GM18517 (cell line): ENCODE measurements around the gene CST4.
"Not testable (repeated sequence)": the region's sequence is repeated elsewhere in the genome, so short reads cannot be mapped to it uniquely, and the experiment has no call there.

Source experiments
- ATAC-seq: cut with Tn5 transposase; IDR thresholded peaks from one replicate; pipeline ENCODE4 v1.9.1; 2021; ENCODE audit warnings: mild to moderate bottlenecking, moderate library complexity; ENCODE audit not compliant: unreplicated experiment

The CST4 gene

GRCh38 chr20:23663180-23663579 is 25.7 kb downstream of the CST4 start:
- ATAC-seq, result no peak

DNA sequence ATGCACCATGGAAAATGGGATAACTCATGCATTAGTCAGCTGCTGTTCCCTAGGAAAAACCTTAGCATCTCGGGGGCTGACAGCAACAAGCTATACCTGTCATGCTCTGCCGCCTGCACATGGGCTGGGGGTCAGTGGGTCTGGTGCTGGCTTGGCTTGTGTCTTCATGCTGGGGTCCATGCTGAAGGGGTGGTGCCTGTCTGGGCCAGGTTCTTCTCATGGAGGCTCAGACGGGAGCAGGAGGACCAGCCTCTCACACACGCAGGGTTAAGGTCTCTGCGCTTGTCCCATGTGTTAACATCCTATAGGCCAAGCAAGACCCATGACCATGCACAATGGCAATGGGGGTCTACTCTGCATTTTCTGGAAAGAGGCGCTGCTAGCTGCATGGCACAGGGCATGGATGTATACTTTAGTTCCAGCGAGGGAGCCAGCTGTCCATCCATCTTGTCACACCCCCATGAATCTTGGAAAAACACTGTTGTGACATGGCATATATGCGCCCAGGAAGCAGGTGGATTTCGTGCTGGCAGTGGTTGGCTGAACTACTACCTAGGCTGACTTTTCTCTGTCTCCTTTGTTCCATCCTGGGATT is 26.5 kb downstream of the CST4 start:
- no peak for ATAC-seq

DNA sequence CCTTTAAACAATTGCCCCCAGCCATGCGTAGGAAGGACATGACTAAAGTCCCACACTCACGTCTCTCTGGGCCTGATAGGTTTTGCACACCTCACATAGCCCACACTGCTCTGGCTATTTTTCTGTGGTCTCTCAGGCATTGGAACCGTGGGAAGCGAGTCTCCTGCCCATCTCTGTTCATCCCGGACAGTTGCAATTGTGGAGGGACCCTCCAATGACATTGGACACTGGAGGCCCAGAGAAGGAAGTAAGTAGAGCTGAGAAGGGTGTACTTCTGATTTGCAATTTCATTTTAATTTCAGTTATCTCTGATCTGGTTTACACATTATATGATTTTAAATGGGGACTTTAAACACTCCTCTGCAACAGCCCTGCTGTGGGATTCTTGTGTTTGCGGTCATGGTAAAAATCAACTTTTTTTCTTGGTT is 27.8 kb downstream of the CST4 start:
- ATAC-seq, result no peak

- no peak for ATAC-seq
Measured at GRCh38 chr20:23659989-23660837, 28.6 kb downstream of the CST4 start.

DNA sequence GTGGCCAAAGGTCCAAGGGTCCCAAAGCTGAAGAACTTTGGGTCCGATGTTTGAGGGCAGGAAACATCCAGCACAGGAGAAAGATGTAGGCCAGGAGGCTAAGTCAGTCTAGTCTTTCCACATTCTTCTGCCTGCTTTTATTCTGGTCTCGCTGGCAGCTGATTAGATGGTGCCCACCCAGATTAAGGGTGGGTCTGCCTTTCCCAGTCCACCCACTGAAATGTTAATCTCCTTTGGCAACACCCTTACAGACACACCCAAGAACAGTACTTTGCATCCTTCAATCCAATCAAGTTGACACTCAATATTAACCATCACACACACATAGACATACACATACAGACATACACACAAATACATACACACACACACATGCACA is 29.2 kb downstream of the CST4 start:
- not testable (repeated sequence) for ATAC-seq

DNA sequence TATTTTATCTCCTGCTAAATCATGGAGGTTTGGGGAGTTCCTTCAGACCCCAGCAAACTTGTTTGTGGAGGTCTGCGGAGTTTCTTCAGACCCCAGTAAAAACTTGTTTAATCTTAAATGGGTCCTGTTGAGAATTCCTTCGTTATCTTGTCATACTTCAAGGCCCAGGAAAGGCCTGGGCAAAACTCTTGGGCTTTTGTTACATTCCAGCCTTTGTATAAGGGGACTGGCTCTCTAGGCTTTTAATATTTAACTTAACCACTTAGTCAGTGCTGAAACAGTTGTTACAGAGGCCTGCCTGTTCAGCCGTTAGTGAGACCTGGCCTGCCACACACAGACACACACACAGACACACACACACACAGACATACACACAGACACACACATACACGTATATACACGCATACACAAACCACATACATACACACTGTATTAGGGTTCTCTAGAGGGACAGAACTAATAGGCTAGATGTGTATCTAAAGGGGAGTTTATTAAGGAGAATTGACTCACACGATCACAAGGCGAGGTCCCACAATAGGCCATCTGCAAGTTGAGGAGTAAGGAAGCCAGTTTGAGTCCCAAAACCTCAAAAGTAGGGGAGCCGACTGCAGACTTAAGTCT is 29.7 kb downstream of the CST4 start:
- no peak for ATAC-seq

GRCh38 chr20:23658336-23658735 is 30.5 kb downstream of the CST4 start:
- no peak for ATAC-seq

DNA sequence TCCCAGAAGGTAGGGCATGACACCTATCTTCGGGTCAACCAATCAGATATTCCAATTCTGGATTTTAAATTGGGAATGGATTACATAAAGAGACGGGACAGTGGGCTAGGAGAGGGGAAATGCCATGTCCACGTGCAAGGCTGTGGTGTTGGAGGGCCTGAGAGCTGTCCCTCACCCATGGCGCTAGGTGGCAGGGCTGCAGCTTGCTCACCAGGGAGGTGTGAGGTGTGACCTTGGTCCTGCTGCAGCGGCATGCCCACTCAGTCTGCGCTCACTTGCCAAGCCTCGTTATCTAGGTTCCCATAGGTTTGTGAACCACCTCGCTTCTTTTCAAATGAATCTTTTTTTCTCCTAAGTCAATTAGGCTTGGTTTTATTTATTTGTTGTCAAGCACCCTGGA is 31.6 kb downstream of the CST4 start:
- ATAC-seq, result no peak

DNA sequence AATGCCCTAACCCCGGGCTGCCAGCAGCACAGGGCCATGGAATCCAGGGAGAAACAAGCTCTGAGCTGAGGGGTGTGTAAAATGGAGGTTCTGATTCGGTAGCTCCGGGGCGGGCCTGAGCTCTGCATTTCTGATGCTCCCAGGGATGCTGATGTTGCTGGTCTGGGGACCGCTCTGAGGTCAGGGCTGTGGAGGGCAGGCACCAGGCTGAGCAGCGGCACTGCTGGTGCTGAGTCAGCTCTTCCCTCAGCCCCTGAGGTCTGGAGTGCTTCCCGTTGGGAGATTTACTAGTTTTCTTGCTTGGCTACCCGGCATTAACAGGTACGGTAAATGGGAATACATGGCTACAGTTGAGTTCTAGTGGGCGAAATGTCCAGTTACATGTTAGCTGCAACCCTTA is 32.5 kb downstream of the CST4 start:
- no peak for ATAC-seq

- no peak for ATAC-seq
Measured at GRCh38 chr20:23655491-23656211, 33.2 kb downstream of the CST4 start.

- ATAC-seq, result no peak
Measured at GRCh38 chr20:23654717-23655116, 34.1 kb downstream of the CST4 start.

DNA sequence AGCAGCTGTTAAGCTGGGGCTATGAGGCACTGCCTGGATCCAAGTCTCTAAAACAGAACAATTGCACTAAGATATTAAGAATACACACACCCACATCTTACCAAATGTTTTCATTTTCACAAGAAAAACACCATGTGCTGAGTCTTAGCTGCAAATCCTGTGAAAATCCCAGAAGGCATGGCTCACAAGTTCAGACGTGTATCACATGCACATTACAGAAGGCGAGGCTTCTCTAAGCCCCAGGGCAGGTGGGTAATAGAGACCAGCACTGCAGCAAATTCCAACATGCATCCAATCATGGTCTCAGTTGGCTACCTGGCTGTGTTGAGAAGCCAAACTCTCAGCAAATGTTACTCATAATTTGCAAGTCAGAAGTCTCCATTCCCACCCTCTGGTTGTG is 34.8 kb downstream of the CST4 start:
- no peak for ATAC-seq

GRCh38 chr20:23653400-23653938 is 35.4 kb downstream of the CST4 start:
- no peak for ATAC-seq

DNA sequence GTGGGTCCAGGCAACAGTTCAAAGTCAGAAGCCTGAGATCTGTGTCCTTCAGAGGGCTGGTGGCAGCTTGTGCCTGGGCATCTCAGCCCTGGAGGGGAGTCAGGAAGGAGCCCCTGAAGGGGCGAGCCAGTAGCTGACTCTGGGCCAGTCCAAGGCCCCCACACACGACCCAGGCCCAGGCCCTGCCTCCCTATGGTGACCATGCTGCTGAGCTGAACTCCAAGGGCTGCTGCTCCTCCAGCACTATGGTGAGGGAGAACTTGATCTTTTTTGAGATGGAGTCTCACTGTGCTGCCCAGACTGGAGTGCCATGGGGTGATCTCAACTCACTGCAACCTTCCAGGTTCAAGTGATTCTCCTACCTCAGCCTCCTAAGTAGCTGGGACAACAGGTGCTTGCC is 35.9 kb downstream of the CST4 start:
- ATAC-seq, result no peak

- no peak for ATAC-seq
Measured at GRCh38 chr20:23652371-23652770, 36.5 kb downstream of the CST4 start.

- no peak for ATAC-seq
Measured at GRCh38 chr20:23651117-23651516, 37.7 kb downstream of the CST4 start.

- ATAC-seq, result no peak
Measured at GRCh38 chr20:23649830-23650417, 38.9 kb downstream of the CST4 start.

- ATAC-seq, result no peak
Measured at GRCh38 chr20:23649242-23649641, 39.6 kb downstream of the CST4 start.

- no peak for ATAC-seq
Measured at GRCh38 chr20:23647346-23647745, 41.5 kb downstream of the CST4 start.

GRCh38 chr20:23646106-23646873 is 42.5 kb downstream of the CST4 start:
- ATAC-seq, result no peak
